ENCODE results near the gene KAT6B. TPM values are rescaled to one million over a fixed set of nuclear protein-coding genes. Genes with fewer than 3 reads are reported as not detected.

The KAT6B gene
- total and polyA plus RNA-seq, 2 of the 8 experiments (the other 6 are each of a cell fraction or from before 2014, with no cell fraction given), result 7.3 to 30.8 TPM

- H3K79me1 ChIP-seq (ENCODE audit: low read depth, low read length), result no peaks in the 10 kb centered on the region
- no peaks in the 10 kb centered on the region for H3K79me2 ChIP-seq (ENCODE audit: control insufficient read depth in 1 of 2, insufficient read depth in 2 of 2, low read length in 2 of 2)
- no peaks in the 10 kb centered on the region for H3K36me3 ChIP-seq (ENCODE audit: control insufficient read depth in 2 of 4, insufficient read depth in 4 of 4, low read length in 3 of 4)
- no peak overlapping the region for H2BK12ac ChIP-seq (ENCODE audit: low read depth, low read length)
- H4K8ac ChIP-seq (ENCODE audit: extremely low read depth, insufficient read depth, low read length), result no peak overlapping the region
- H2BK15ac ChIP-seq (ENCODE audit: low read length), result no peak overlapping the region
- DNase-seq (ENCODE audit: low read depth in 1 of 2, low spot score in 2 of 2), result no peak
- H3K23ac ChIP-seq (ENCODE audit: insufficient read length), result no peak overlapping the region
- H3K27ac ChIP-seq (ENCODE audit: low read depth, low read length), result no peak overlapping the region
- no peak overlapping the region for H2AFZ ChIP-seq (ENCODE audit: low read length)
- H2BK5ac ChIP-seq (ENCODE audit: low read depth, low read length), result no peak overlapping the region
- H3K4me3 ChIP-seq (ENCODE audit: extremely low read depth in 1 of 4, insufficient read depth in 2 of 4, low read depth in 3 of 4, low read length in 4 of 4), result no peak overlapping the region
- no peak overlapping the region for H3K14ac ChIP-seq (ENCODE audit: insufficient read length)
- H2BK120ac ChIP-seq (replicated peaks; ENCODE audit: low read depth, low read length), result no peak overlapping the region
- ChIA-PET POLR2A (ENCODE audit: partially characterized antibody) (interaction anchor here (1.1 kb wide), 1 partner anchor 78 kb away, joined by 3 read pairs; no protein-coding TSS in a partner anchor), CTCF (ENCODE audit: partially characterized antibody) (no interaction called here)
- WGBS, 2 experiments (ENCODE audit: extremely low coverage in 1 of 2, insufficient coverage in 1 of 2, insufficient read length in 1 of 2, insufficient replicate concordance in 2 of 2, low coverage in 1 of 2, low lambda C conversion rate in 2 of 2, missing lambda C conversion rate in 1 of 2), result 89% methylated on average over 4 of the region's 4 CpGs; no CpG with 5 or more reads in 1 of the 2 experiments
- peaks cover 3 to 5% of the 10 kb centered on the region in 2 experiments; a peak in 2 of 4 replicates for H3K9me3 ChIP-seq (ENCODE audit: insufficient read depth in 2 of 2, low read depth in 1 of 2, low read length in 1 of 2)
- H3K4ac ChIP-seq (replicated peaks; ENCODE audit: insufficient read length, low read depth, low read length), result no peak overlapping the region
- H3K27me3 ChIP-seq (replicated peaks in 1 of 4; ENCODE audit: control insufficient read depth in 3 of 4, extremely low read depth in 1 of 4, insufficient read depth in 3 of 4, low read length in 3 of 4), result peaks cover 0 to 2% (median 0%) of the 10 kb centered on the region in 4 experiments; a peak in 1 of 7 replicates
- H4K5ac ChIP-seq (ENCODE audit: insufficient read length, low read depth, low read length), result no peak overlapping the region
- no peak overlapping the region for H3K18ac ChIP-seq (ENCODE audit: extremely low read depth, low read length)
- no peak overlapping the region for H2AK5ac ChIP-seq (ENCODE audit: low read depth, low read length)
- H3K23me2 ChIP-seq (ENCODE audit: low read depth, low read length), result peaks cover 3% of the 10 kb centered on the region; the same call in 1 of the 2 replicates
- no peaks in the 10 kb centered on the region for H4K20me1 ChIP-seq (replicated peaks in 1 of 2; ENCODE audit: control insufficient read depth in 1 of 2, insufficient read depth in 2 of 2, low read length in 2 of 2)
- no peak overlapping the region for H3K9ac ChIP-seq (replicated peaks in 1 of 4; ENCODE audit: extremely low read depth in 1 of 4, low read depth in 3 of 4, low read length in 3 of 4)
- H4K91ac ChIP-seq (replicated peaks; ENCODE audit: insufficient read length, low read length), result no peak overlapping the region
- H3K4me1 ChIP-seq (replicated peaks in 1 of 4; ENCODE audit: control insufficient read depth in 3 of 4, insufficient read depth in 4 of 4, low read length in 3 of 4), result peaks cover 0 to 13% (median 2%) of the 10 kb centered on the region in 4 experiments; a peak in 5 of 7 replicates
- no peak overlapping the region for H3K4me2 ChIP-seq (ENCODE audit: insufficient read depth in 1 of 2, low read depth in 2 of 2, low read length in 2 of 2)
- FAIRE-seq, result no peak
- no peak overlapping the region for H2BK20ac ChIP-seq (ENCODE audit: low read length)
- no peak overlapping the region for H3K56ac ChIP-seq (replicated peaks; ENCODE audit: insufficient read length, low read depth, low read length)
- TF ChIP-seq SP1 (IDR thresholded peaks at IDR 0.05; ENCODE audit: low read depth, low read length), result no peak
- no peak for TF ChIP-seq TAF7 (optimal IDR thresholded peaks at IDR 0.05; ENCODE audit: borderline replicate concordance, low read depth, low read length)
- TF ChIP-seq SIRT6 (IDR thresholded peaks at IDR 0.05; ENCODE audit: low read length), result no peak
- TF ChIP-seq CBX5 (IDR thresholded peaks at IDR 0.05; ENCODE audit: low read depth, low read length), result no peak
- TF ChIP-seq MAX (IDR thresholded peaks at IDR 0.05), result no peak
- TF ChIP-seq TCF12 (IDR thresholded peaks at IDR 0.05; ENCODE audit: low read depth, low read length), result no peak
- no peak for TF ChIP-seq HDAC2 (IDR thresholded peaks at IDR 0.05; ENCODE audit: borderline replicate concordance in 1 of 2, low read depth in 2 of 2, low read length in 2 of 2)
- no peak for TF ChIP-seq JUND (IDR thresholded peaks at IDR 0.05; ENCODE audit: low read length)
- TF ChIP-seq TAF1 (IDR thresholded peaks at IDR 0.05; ENCODE audit: low read depth, low read length), result no peak
- no peak for TF ChIP-seq NANOG (IDR thresholded peaks at IDR 0.05; ENCODE audit: insufficient read depth, low read depth, low read length, poor library complexity, severe bottlenecking)
- no peak for TF ChIP-seq GTF2F1 (IDR thresholded peaks at IDR 0.05; ENCODE audit: borderline replicate concordance, low read depth, low read length)
- no peak for TF ChIP-seq RNF2 (IDR thresholded peaks at IDR 0.05; ENCODE audit: borderline replicate concordance, low read depth, low read length, missing control alignments, poor library complexity, severe bottlenecking)
- TF ChIP-seq EGR1 (IDR thresholded peaks at IDR 0.05; ENCODE audit: borderline replicate concordance, low read depth, low read length), result no peak
These were observed 9.4 kb upstream of the KAT6B start for GRCh38 chr10:74816824-74817498.

All from H1 (cell line).